Measurements from ENCODE around the gene ETS2.

- TF ChIP-seq CTCF (IDR thresholded peaks at IDR 0.05; ENCODE audit: insufficient read depth, low read length, poor library complexity, severe bottlenecking) (no peak), EZH2phosphoT487 (conservative IDR thresholded peaks at IDR 0.05; ENCODE audit: low read length) (no peak)
Observed at GRCh38 chr21:38787461-38788274, 18.1 kb upstream of the ETS2 start.
